Karpas-422 (cell line): ENCODE measurements around the gene SALL4. TPM values are rescaled to one million over a fixed set of nuclear protein-coding genes. Genes with fewer than 3 reads are reported as not detected.
"Not testable (repeated sequence)": the region's sequence is repeated elsewhere in the genome, so short reads cannot be mapped to it uniquely, and the experiment has no call there.

ENCODE experiments used
- DNase-seq: peaks from one replicate; pipeline ENCODE4 v3.0.0-alpha.2; 2015
- H2AFZ ChIP-seq: fragments of 200-600 bp; sonication (generic); 2 replicates; pipeline ENCODE4 v1.6.1; 2014; ENCODE audit warnings: antibody characterized with exemption, low read length, mixed read lengths
- H3K27ac ChIP-seq: fragments of 200-600 bp; sonication (generic); 2 replicates; pipeline ENCODE4 v1.5.1; 2014; ENCODE audit warnings: mild to moderate bottlenecking, low read length, moderate library complexity
- H3K27me3 ChIP-seq: fragments of 200-600 bp; sonication (generic); 2 replicates; pipeline ENCODE4 v1.6.1; 2014; ENCODE audit warnings: low read length, mixed read lengths
- H3K36me3 ChIP-seq: fragments of 200-600 bp; sonication (generic); 2 replicates; pipeline ENCODE4 v1.6.1; 2014; ENCODE audit warnings: low read length, mixed read lengths; ENCODE audit not compliant: insufficient read depth
- H3K4me1 ChIP-seq: fragments of 200-600 bp; sonication (generic); 2 replicates; pipeline ENCODE4 v1.6.1; 2014; ENCODE audit warnings: mild to moderate bottlenecking, low read length, mixed read lengths
- H3K4me2 ChIP-seq: fragments of 200-600 bp; sonication (generic); 2 replicates; pipeline ENCODE4 v1.6.1; 2014; ENCODE audit warnings: low read length, low read depth, mild to moderate bottlenecking; ENCODE audit not compliant: poor library complexity, severe bottlenecking
- H3K4me3 ChIP-seq: fragments of 200-600 bp; sonication (generic); 2 replicates; pipeline ENCODE4 v1.5.1; 2014; ENCODE audit warnings: mild to moderate bottlenecking, antibody characterized with exemption, low read length, mixed read lengths
- H3K79me2 ChIP-seq: fragments of 200-600 bp; sonication (generic); 2 replicates; pipeline ENCODE4 v1.6.1; 2014; ENCODE audit warnings: mild to moderate bottlenecking, low read length, mixed read lengths
- H3K9ac ChIP-seq: fragments of 200-600 bp; sonication (generic); 2 replicates; pipeline ENCODE4 v1.6.0; 2014; ENCODE audit warnings: low read length
- H3K9me2 ChIP-seq: fragments of 200-600 bp; sonication (generic), shearing (Covaris generic); replicated peaks from 2 replicates; pipeline ENCODE4 v1.6.0; 2014; ENCODE audit warnings: mild to moderate bottlenecking, low read length, moderate library complexity; ENCODE audit not compliant: insufficient read depth
- H3K9me3 ChIP-seq: fragments of 300-700, 200-600 bp; sonication (generic); 2 replicates; pipeline ENCODE4 v1.6.1; 2014; ENCODE audit warnings: low read length, mixed read lengths
- H4K20me1 ChIP-seq: fragments of 200-600 bp; sonication (generic); 2 replicates; pipeline ENCODE4 v1.6.1; 2014; ENCODE audit warnings: mild to moderate bottlenecking, antibody characterized with exemption, low read length, low read depth; ENCODE audit not compliant: insufficient read depth
- total RNA-seq: library from RNA; depleted of rRNA; stranded (reverse); fragments of >200 nt; shearing (Covaris generic); gene quantifications from 2 replicates; pipeline ENCODE4 v1.2.3, GENCODE V29; 2014; ENCODE audit warnings: low replicate concordance

The SALL4 gene
- total RNA-seq, 1 experiment from 2014 or later: not detected

DNA sequence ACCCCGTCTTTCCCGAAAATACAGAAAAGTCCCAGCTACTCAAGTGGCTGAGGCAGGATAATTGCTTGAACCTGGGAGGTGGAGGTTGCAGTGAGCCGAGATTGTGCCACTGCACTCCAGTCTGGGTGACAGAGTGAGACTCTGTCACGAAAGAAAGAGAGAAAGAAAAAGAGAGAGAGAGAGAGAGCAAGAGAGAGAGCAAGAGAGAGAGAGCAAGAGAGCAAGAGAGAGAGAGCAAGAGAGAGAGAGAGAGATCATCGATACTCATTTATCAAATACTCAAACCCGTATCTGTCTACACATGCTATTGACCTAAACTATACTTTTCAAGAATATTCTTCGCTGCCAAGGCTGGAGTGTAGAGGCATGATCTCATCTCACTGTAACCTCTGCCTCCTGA lies 28.2 kb upstream of the SALL4 start:
- no peak for DNase-seq
- Histone ChIP-seq H3K79me2 (no peaks in the 10 kb centered on the region), H3K4me2 (no peak overlapping the region), H4K20me1 (no peaks in the 10 kb centered on the region), H3K36me3 (no peaks in the 10 kb centered on the region), H3K27ac (no peak overlapping the region), H3K27me3 (no peaks in the 10 kb centered on the region), H3K9me3 (no peaks in the 10 kb centered on the region), H3K9ac (no peak overlapping the region), H3K4me1 (no peaks in the 10 kb centered on the region), H3K4me3 (no peak overlapping the region), H3K9me2 (no peaks in the 10 kb centered on the region), H2AFZ (no peak overlapping the region)

DNA sequence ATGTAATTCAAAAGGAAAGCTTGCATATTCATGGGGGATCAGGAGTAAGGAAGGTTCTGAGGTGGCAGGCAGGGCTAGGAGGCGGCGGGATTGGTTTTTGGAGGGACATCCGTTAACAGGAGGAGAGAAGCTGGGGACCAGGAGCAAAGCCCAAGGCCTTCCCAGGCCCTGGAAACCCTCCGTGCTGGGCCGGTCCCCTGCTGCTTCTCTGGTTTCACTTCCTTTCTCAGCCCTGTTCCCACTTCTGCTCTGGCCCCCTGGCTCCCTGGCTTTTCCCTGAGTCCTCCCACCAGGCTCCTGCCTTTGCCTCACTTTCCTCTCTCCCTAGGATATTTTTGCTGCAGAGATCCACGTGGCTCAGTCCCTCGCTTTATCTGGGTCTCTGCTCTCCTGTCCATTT lies 26.4 kb upstream of the SALL4 start:
- no peak overlapping the region for H3K4me2 ChIP-seq
- no peak for DNase-seq
- no peaks in the 10 kb centered on the region for H3K79me2 ChIP-seq

DNA sequence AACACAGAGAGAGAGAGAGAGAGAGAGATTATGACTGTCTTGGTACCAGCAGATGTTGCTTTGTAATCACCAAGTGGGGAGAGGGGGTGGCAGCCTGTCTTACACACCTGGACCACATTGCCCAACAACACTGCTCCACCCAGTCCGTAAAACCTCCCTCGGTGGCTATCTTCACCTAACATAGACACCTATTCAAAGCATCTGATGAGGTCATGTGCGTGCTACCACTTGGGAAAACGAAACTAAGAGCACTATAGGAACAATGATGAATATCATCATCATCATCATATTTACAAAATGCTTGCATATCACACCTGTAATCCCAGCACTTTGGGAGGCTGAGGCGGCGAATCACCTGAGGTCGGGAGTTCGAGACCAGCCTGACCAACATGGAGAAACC lies 24.1 kb upstream of the SALL4 start:
- Histone ChIP-seq H3K4me2 (no peak overlapping the region), H3K27ac (no peak overlapping the region), H3K27me3 (no peaks in the 10 kb centered on the region), H2AFZ (no peak overlapping the region), H3K79me2 (no peaks in the 10 kb centered on the region), H3K36me3 (no peaks in the 10 kb centered on the region), H3K4me3 (no peak overlapping the region), H3K9me3 (no peaks in the 10 kb centered on the region), H3K9me2 (no peaks in the 10 kb centered on the region), H4K20me1 (no peaks in the 10 kb centered on the region), H3K4me1 (no peaks in the 10 kb centered on the region), H3K9ac (no peak overlapping the region)
- DNase-seq: no peak

More for the DNA sequence above, 26.4 kb upstream of the SALL4 start:
- no peaks in the 10 kb centered on the region for H4K20me1 ChIP-seq
- H3K36me3 ChIP-seq: no peaks in the 10 kb centered on the region
- H3K9me3 ChIP-seq: no peaks in the 10 kb centered on the region
- H3K9ac ChIP-seq: no peak overlapping the region
- no peak overlapping the region for H3K27ac ChIP-seq
- no peaks in the 10 kb centered on the region for H3K27me3 ChIP-seq
- no peak overlapping the region for H2AFZ ChIP-seq
- H3K4me3 ChIP-seq: no peak overlapping the region
- H3K4me1 ChIP-seq: no peaks in the 10 kb centered on the region
- H3K9me2 ChIP-seq: no peaks in the 10 kb centered on the region

DNA sequence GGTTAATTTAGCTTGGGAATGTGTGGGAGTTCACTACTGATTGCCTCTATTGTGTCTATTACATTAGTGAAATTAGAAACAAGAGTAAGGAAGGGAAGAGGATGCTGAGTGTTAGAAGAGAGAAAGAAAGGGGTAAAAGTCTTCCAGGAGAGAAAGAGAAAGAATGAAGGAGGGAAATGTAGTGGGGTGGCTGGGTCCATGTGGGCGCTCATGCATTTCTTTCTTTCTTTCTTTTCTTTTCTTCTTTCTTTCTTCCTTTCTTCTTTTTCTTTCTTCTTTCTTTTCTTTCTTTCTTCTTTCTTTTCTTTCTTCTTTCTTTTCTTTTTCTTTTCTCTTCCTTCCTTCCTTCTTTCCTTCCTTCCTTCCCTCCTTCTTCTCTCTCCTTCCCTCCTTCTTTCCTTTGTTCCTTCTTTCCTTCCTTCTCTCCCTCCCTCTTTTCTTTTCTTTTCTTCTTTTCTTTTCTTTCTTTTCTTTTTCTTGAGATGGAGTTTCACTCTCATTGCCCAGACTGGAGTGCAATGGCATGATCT lies 16.2 kb upstream of the SALL4 start:
- no peaks in the 10 kb centered on the region for H4K20me1 ChIP-seq
- H3K9ac ChIP-seq: no peak overlapping the region
- H3K4me1 ChIP-seq: no peaks in the 10 kb centered on the region
- H3K4me3 ChIP-seq: no peak overlapping the region
- no peaks in the 10 kb centered on the region for H3K79me2 ChIP-seq
- no peak overlapping the region for H2AFZ ChIP-seq
- no peak for DNase-seq
- no peaks in the 10 kb centered on the region for H3K9me2 ChIP-seq
- H3K27ac ChIP-seq: no peak overlapping the region
- H3K4me2 ChIP-seq: no peak overlapping the region
- no peaks in the 10 kb centered on the region for H3K27me3 ChIP-seq
- H3K36me3 ChIP-seq: no peaks in the 10 kb centered on the region
- H3K9me3 ChIP-seq: no peaks in the 10 kb centered on the region

DNA sequence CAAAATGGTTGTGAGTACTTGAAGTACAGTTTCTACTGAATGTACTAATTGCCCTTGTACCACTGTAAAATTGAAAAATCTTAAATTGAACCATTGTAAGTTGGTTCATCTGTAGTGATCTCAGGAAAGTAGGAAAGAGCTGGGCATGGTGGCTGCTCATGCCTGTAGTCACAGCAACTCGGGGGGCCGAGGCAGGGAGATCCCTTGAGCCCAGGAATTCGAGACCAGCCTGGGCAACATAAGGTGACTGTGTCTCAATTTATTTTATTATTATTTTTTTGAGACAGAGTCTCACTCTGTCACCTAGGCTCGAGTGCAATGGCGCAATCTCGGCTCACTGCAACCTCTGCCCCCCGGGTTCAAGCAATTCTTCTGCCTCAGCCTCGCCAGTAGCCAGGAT lies 14.5 kb upstream of the SALL4 start:
- H2AFZ ChIP-seq: not testable (repeated sequence)

DNA sequence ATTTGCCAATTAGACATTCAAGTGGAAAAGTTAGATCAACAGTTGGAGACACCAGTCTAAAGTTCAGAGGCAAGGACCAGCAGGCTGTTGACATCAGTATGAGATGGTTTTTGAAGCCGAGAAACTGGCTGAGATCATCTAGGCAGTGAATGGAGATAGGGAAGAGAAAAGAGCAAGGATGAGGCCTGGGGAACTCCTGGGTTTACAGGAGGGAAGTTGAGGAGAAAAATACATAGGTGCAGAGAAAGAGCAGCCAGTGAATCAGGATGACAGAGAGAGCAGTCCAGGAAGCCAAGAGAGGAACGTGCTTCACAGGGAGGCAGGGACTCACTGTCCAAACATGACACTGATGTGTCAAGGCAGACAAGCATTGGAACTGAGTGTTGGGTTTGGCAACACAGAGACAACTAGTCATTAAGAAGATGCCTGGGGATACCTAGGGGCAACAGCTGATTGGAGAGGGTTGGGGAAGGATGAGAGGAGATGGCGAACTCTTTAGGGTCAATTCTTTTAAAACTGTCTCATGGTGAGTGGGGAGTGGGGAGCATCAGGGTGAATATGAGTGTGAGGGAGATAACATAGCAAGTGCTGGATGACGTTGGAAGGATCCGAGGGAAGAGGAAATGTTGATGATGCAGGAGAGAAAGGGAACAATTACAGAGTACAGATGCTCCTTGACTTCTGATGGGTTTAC lies 13.2 kb upstream of the SALL4 start:
- peak overlapping the region; percentile 28; the same call in 1 of the 2 replicates for H2AFZ ChIP-seq
- H3K27ac ChIP-seq: no peak overlapping the region
- no peaks in the 10 kb centered on the region for H3K27me3 ChIP-seq
- H3K36me3 ChIP-seq: no peaks in the 10 kb centered on the region
- no peak for DNase-seq
- H3K4me2 ChIP-seq: no peak overlapping the region
- H3K9ac ChIP-seq: no peak overlapping the region
- no peaks in the 10 kb centered on the region for H3K9me3 ChIP-seq
- H3K4me1 ChIP-seq: no peaks in the 10 kb centered on the region
- no peaks in the 10 kb centered on the region for H4K20me1 ChIP-seq
- no peak overlapping the region for H3K4me3 ChIP-seq
- no peaks in the 10 kb centered on the region for H3K79me2 ChIP-seq
- H3K9me2 ChIP-seq: no peaks in the 10 kb centered on the region

More for the DNA sequence above, 14.5 kb upstream of the SALL4 start:
- not testable (repeated sequence) for H3K27ac ChIP-seq, DNase-seq, H3K79me2 ChIP-seq, H3K4me2 ChIP-seq, H3K4me3 ChIP-seq, H4K20me1 ChIP-seq, H3K4me1 ChIP-seq, H3K9me2 ChIP-seq, H3K9me3 ChIP-seq, H3K9ac ChIP-seq, H3K36me3 ChIP-seq, H3K27me3 ChIP-seq

DNA sequence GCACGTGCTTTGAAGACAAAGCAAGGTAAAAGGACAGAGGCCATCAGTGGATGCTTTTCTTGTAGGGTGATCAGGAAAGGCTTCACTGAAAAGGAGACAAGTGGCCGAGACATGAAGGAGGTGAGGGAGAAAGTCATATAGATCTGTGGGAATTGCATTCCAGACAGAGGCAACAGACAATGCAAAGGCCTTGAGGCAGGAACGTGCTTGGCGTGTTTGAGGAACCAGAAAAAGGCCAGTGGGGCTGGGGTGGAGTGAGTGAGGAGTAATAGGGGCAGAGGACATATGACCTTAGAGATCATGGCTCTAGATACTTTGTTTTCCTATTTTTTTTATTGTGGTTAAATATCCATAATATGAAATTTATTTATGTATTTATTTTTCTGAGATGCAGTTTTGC lies 10.5 kb upstream of the SALL4 start:
- Histone ChIP-seq H4K20me1 (no peaks in the 10 kb centered on the region), H3K4me3 (no peak overlapping the region), H3K9me3 (no peaks in the 10 kb centered on the region), H3K27ac (no peak overlapping the region), H3K4me1 (no peaks in the 10 kb centered on the region), H3K9ac (no peak overlapping the region), H3K4me2 (no peak overlapping the region), H3K36me3 (no peaks in the 10 kb centered on the region), H3K27me3 (no peaks in the 10 kb centered on the region), H2AFZ (no peak overlapping the region), H3K9me2 (no peaks in the 10 kb centered on the region), H3K79me2 (no peaks in the 10 kb centered on the region)
- DNase-seq: no peak

DNA sequence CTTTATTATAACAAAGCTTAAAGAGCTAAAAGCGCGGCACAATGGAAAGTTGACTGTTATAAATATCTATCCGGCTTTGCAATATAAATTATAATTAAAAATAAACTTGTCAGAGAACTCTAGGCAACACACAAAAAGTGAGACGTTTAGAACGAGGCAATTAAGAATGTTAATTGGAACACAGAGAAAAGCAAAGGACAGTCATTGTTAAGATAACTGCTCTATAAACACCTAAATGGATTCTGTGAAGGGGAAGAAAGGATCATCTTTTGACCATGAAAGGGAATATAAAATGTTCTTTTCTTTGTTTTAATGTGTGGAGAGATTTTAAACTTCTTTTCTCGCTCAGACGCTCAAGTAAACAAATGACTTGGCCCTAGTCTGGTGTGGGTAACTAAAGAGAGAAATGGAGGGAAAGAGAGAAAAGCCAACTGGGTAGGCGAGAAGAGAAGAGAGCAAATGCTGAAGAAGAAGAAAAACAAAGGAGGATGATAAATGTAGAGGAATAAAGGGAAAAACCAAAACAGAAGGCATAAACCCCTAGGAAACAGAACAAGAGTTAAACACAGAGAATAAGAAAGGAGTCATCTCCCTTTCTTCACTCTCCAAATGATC lies 9.3 kb upstream of the SALL4 start:
- Histone ChIP-seq H3K9ac (no peak overlapping the region), H4K20me1 (no peaks in the 10 kb centered on the region), H2AFZ (no peak overlapping the region), H3K4me2 (no peak overlapping the region), H3K79me2 (no peaks in the 10 kb centered on the region), H3K36me3 (no peaks in the 10 kb centered on the region), H3K27ac (no peak overlapping the region), H3K9me3 (no peaks in the 10 kb centered on the region), H3K9me2 (no peaks in the 10 kb centered on the region), H3K4me1 (no peaks in the 10 kb centered on the region), H3K27me3 (no peaks in the 10 kb centered on the region), H3K4me3 (no peak overlapping the region)
- no peak for DNase-seq
